Measurements from ENCODE around the gene ANKMY1. TPM values are rescaled to one million over a fixed set of nuclear protein-coding genes. Genes with fewer than 3 reads are reported as not detected.
A peak's percentile ranks its signal among the peaks of the same experiment; 100 is the strongest.

Gene ANKMY1
- total and polyA plus RNA-seq, 10 donors, result 7.6 to 45.5 (median 29.4) TPM

DNA sequence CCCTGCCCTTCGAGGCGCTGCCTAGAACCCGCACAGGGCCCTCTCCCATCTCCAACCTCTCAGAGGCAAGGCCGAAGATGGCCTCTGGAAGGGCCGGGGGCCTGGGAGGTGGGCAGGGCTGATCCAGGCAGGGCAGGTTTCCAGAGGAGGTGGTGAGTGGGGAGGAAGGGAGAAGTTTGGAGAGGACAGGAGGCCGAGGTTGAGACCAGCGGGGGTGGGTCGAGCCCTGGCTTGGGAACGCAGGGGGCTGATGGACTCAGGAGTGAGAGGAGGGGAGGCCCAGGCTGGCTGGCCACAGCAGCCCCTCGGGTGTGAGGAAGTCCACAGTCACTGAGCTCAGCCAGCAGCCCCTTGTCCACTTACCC, 39.2 kb upstream of the ANKMY1 start:
- Histone ChIP-seq H3K27ac (no peak overlapping the region), H3K36me3 (peaks cover 0 to 100% (median 80%) of the 10 kb centered on the region in 6 donors), H3K9me3 (no peaks in the 10 kb centered on the region), H3K4me1 (peaks cover 0 to 17% (median 4%) of the 10 kb centered on the region in 6 donors), H3K27me3 (replicated peaks in 1 of 7) (no peaks in the 10 kb centered on the region), H3K4me3 (no peak overlapping the region)
- DNase-seq, result peak; percentile 65
- 90 to 97% (median 94%) methylated on average over 10 of the region's 10 CpGs for WGBS, 5 donors
- intact Hi-C loops (cut with DNase I; ENCODE audit: low total_unique reads), result no loop called here
- TF ChIP-seq, protein P1, sequence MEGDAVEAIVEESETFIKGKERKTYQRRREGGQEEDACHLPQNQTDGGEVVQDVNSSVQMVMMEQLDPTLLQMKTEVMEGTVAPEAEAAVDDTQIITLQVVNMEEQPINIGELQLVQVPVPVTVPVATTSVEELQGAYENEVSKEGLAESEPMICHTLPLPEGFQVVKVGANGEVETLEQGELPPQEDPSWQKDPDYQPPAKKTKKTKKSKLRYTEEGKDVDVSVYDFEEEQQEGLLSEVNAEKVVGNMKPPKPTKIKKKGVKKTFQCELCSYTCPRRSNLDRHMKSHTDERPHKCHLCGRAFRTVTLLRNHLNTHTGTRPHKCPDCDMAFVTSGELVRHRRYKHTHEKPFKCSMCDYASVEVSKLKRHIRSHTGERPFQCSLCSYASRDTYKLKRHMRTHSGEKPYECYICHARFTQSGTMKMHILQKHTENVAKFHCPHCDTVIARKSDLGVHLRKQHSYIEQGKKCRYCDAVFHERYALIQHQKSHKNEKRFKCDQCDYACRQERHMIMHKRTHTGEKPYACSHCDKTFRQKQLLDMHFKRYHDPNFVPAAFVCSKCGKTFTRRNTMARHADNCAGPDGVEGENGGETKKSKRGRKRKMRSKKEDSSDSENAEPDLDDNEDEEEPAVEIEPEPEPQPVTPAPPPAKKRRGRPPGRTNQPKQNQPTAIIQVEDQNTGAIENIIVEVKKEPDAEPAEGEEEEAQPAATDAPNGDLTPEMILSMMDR (IDR thresholded peaks at IDR 0.05 in 8 of 11, conservative IDR thresholded peaks at IDR 0.05 in 3 of 11), result no peak
- TF ChIP-seq POLR2AphosphoS5 (IDR thresholded peaks at IDR 0.05) (no peak), POLR2A (IDR thresholded peaks at IDR 0.05) (no peak)

DNA sequence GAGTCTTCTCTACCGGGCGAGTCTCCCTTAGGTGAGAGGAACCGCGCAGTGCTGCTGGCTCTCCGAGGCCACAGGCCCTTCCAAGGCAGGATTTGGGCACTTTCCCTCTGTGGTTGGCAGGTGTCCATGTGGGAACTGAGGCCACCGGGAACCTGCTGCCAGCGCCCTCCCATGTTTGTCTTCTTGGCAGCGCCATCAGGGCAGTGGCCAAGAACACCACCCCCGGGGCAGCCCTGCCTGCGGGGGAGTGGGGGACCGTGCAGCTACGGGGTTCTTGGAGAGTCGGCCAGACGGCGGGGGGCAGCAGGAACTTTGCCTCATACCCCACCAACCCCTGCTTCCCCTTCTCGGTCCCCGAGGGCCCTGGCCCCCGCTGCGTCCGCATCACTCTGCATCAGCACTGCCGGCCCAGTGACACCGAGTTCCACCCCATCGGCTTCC, 38.7 kb upstream of the ANKMY1 start:
- Histone ChIP-seq H3K27me3 (replicated peaks in 1 of 7) (no peaks in the 10 kb centered on the region), H3K4me3 (no peak overlapping the region), H3K9me3 (no peaks in the 10 kb centered on the region), H3K36me3 (peaks cover 0 to 100% (median 84%) of the 10 kb centered on the region in 6 donors), H3K4me1 (peaks cover 0 to 11% (median 3%) of the 10 kb centered on the region in 6 donors), H3K27ac (no peak overlapping the region)
- intact Hi-C loops (cut with DNase I; ENCODE audit: low total_unique reads), result no loop called here
- TF ChIP-seq POLR2A (IDR thresholded peaks at IDR 0.05), result no peak
- TF ChIP-seq, protein P1 (IDR thresholded peaks at IDR 0.05 in 8 of 11, conservative IDR thresholded peaks at IDR 0.05 in 3 of 11), result no peak
- TF ChIP-seq POLR2AphosphoS5 (IDR thresholded peaks at IDR 0.05), result no peak
- 88 to 95% (median 90%) methylated on average over 7 to 23 of the region's 23 CpGs for WGBS, 5 donors
- no peak for DNase-seq

DNA sequence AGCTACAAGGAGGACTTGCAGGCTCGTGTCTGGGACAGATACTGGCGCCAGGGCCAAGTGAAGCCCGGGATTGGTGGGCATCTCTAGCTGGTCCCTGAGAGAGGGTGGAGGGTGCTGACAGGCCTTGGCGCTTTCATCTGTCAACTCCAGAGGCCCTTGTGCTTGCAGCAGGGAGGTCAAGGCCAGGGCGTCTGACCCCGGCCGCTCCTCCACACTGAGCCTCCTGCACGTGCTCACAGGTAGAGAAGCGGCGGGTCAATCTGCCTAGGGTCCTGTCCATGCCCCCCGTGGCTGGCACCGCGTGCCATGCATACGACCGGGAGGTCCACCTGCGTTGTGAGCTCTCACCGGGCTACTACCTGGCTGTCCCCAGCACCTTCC, 38.3 kb upstream of the ANKMY1 start:
- 89 to 96% (median 94%) methylated on average over 10 to 17 of the region's 17 CpGs for WGBS, 5 donors
- Histone ChIP-seq H3K9me3 (no peaks in the 10 kb centered on the region), H3K4me1 (peaks cover 0 to 8% (median 4%) of the 10 kb centered on the region in 6 donors), H3K27ac (no peak overlapping the region), H3K27me3 (replicated peaks in 1 of 7) (no peaks in the 10 kb centered on the region), H3K4me3 (no peak overlapping the region), H3K36me3 (peaks cover 0 to 100% (median 88%) of the 10 kb centered on the region in 6 donors)
- peak; percentile 69 for DNase-seq
- intact Hi-C loops (cut with DNase I; ENCODE audit: low total_unique reads), result no loop called here
- no peak for TF ChIP-seq POLR2A (IDR thresholded peaks at IDR 0.05)
- no peak for TF ChIP-seq POLR2AphosphoS5 (IDR thresholded peaks at IDR 0.05)
- TF ChIP-seq, protein P1 (IDR thresholded peaks at IDR 0.05 in 8 of 11, conservative IDR thresholded peaks at IDR 0.05 in 3 of 11), result no peak

DNA sequence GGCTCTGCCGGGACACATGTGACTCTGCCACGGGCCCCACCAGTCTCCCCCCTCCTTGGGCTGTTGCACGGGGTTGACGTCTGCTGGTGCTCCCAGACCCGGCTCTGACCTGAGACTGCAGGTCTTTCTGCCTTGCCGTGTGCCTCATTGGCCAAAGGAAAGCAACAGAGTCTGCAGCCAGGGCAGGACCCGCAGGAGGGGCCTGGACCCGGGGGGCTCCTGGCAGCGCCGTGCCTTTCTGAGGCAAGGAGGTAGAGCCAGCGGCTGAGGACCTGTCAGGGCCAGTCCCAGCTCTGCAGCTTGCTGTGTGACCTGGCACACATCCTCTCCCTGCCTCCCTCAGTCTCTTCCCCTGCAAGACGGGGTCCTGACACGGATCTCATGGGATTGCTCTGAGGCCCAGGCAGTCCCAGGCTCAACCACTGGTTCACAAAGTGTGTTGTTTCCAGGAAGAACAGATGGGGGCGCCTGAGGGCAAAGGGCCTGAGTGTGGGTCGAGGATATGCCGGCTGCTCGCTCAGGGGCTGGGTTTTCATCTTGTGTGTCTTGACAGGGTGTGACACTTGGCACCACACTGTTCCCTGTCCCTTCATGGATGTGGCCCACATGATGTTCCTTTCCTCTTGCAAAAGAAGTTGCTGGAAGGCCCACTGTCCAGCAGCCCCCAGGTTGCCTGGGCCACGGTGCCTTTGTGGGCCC, 37.7 kb upstream of the ANKMY1 start:
- Histone ChIP-seq H3K4me3 (no peak overlapping the region), H3K27me3 (replicated peaks in 1 of 7) (no peaks in the 10 kb centered on the region), H3K36me3 (peaks cover 0 to 100% (median 92%) of the 10 kb centered on the region in 6 donors), H3K4me1 (peaks cover 0 to 13% (median 4%) of the 10 kb centered on the region in 6 donors), H3K9me3 (no peaks in the 10 kb centered on the region), H3K27ac (no peak overlapping the region)
- peak; percentile 67 for DNase-seq
- 78 to 83% (median 81%) methylated on average over 6 to 18 of the region's 18 CpGs for WGBS, 5 donors
- intact Hi-C loops (cut with DNase I; ENCODE audit: low total_unique reads), result no loop called here
- TF ChIP-seq POLR2AphosphoS5 (IDR thresholded peaks at IDR 0.05), result no peak
- TF ChIP-seq, protein P1 (IDR thresholded peaks at IDR 0.05 in 8 of 11, conservative IDR thresholded peaks at IDR 0.05 in 3 of 11), result peak in 3 of 11 experiments; percentile 22 to 37 (median 26)

All from spleen (tissue), 11 donors.